Stimulated activated CD4-positive, alpha-beta T cell treated with anti-CD3 and anti-CD28 coated beads, Interleukin-2, amount 100 ng/mL, for 48 hours (primary cell): Measurements from ENCODE around the gene ADORA1.

Experiments used
- DNase-seq, 2 donors: peaks; one replicate each; pipeline ENCODE4 v3.0.0-alpha.2; 2020

ADORA1 gene

DNA sequence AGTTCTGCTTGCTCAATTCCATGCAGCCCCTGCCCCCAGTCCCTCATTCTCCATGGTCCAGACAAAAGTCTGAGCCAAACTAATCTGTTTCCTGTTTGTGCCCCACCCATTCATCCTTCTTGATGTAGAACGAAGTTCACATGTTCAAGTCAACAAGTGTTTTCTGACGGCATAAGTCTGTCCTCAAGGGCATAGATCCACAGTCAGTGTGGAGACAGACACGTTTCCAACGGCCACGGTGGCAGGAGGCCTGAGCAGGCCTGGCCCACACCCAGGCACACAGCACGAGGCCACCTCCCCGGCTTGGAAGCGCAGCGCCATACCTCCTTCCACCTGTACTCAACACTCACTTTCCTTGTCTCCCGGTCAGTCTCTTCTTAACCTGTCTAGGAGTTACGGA, 16.1 kb downstream of the ADORA1 start:
- DNase-seq = no peak

DNA sequence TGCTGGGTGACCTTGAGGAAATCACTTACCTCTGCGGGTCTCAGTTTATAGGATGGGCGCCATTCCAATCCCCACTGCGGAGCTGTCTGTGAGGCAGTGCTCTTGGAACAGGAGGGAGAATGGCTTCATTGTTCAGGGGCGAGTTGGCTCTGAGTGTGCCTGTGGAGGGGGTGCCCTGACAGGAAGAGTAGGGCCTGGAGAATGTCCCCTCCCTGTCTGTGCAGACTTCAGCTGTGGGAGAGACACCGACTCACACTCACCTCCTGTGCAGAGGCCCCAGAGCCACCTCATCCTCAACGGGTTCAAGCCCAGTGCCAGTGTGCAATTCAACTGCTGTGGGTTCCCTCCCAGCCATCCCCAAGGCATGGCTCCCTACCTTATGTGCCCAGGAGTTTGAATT, 17.1 kb downstream of the ADORA1 start:
- DNase-seq = no peak

DNA sequence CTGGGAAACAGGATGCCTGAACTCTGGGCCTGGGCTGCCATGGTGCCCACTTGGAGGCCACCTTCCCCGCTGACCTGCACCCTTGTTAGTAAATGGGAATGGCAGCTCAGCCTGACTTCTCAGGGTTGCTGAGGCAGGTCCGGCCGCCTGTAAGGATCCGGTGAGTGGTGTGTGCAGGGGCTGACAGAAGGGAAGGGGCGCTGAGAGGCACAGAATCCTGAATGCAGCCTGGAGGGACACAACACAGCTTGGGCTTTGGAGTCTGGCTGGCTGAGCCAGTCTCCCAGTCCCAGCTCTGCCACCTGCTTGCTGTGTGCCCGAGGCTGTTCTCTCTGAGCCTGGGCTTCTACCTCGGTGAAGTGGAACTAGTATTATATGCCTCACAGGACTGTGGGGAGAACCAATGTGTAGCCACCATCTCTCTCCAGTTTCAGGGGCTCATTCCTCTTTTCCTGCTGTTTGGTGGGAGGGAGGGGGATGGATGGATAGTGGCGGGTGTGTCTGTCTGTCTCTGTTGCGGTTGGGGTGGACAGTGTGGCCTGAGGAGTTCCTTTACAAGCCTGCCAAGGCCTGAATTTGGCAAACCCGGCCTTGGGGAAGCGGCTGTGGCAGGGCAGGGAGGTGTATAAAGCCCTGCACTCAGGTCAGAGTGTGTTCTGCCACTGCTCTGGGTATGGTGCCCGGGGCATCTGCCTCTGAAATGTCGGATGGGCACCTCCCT, 18.0 kb downstream of the ADORA1 start:
- DNase-seq = no peak

DNA sequence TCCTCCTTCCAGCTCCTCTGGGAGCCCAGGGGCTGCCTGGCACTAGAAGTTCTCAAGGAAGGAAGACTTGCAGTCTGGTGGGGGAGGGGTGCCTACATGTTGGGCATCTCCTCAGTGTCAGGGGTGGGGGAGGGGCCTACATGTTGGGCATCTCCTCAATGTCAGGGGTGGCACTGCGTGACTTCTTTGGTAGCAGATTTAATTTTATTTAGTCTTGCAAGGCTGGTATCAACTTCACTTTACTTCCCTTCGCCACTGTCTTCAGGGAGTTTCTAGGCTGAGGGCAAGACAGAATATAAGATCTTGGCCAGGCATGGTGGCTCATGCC, 18.5 kb downstream of the ADORA1 start:
- no peak for DNase-seq

DNA sequence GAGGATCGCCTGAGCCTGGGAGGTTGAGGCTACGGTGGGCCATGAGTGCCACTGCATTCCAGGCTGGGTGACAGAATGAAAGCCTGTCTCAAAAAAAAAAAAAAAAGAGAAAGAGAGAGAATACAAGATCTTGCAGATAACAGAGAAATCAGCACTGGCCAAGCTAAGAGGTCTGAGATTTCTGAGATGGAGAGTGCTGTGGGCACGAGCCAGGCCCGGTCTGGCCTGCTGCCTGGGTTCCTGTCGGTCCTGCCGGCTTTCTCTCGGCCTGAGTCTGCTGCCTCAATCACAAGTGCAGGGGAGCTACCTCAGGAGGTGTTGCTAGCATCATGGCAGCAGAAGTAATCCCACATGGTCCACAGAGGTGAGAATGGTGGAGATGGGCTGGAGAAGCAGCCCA, 19.0 kb downstream of the ADORA1 start:
- no peak for DNase-seq

DNA sequence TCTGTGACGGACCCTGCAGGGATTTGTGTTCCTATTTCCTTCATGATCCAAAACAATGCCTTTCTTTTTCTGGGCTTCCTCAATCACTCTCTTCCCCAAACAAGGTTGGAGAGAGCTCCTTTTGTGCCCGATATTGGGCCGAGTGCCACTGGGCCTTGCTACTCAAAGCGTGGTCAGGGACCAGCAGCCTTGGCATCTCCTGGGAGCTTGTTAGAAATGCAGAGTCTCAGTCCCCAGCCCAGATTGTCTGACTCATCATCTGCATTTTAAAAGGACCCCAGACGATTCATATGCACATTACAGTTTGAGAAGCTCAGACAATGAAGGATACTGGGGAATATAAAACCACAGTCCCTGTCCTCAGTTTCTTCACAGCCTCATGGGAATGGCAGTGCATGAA, 19.9 kb downstream of the ADORA1 start:
- no peak for DNase-seq

DNA sequence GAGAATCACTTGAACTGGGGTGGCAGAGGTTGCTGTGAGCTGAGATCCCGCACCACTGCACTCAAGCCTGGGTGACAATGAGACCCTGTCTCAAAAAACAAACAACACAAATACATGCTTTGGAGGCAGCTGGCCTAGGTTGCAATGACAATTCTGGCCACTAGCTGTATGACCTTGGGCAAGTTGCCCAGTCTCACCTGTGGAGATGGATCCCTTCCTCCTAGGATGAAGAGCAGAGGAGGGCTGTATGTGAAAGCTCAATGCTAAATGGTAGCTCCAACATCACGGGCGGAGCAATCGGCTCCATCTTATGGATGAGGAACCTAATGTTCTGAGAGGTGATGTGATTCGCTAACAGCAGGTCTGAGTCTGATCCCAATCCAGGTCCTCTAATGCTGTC, 20.6 kb downstream of the ADORA1 start:
- no peak for DNase-seq

DNA sequence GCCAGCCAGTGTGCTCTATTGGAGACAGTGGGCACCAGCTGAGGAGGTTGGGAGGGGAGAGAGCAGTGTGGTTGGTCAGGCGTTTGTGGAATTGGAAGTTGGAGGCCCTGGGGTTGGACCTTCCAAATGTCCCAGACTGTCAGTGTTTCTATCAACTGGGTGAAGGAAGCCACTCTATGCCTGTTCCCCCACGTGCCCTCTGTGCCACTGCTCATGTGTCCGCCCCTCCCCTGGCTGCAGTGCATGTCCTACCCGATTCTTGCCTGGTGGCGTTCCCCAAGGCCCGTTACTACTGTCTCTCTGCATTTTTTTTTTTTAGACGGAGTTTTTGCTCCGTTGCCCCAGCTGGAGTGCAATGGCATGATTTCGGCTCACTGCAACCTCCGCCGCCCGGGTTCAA, 21.1 kb downstream of the ADORA1 start:
- DNase-seq = no peak

DNA sequence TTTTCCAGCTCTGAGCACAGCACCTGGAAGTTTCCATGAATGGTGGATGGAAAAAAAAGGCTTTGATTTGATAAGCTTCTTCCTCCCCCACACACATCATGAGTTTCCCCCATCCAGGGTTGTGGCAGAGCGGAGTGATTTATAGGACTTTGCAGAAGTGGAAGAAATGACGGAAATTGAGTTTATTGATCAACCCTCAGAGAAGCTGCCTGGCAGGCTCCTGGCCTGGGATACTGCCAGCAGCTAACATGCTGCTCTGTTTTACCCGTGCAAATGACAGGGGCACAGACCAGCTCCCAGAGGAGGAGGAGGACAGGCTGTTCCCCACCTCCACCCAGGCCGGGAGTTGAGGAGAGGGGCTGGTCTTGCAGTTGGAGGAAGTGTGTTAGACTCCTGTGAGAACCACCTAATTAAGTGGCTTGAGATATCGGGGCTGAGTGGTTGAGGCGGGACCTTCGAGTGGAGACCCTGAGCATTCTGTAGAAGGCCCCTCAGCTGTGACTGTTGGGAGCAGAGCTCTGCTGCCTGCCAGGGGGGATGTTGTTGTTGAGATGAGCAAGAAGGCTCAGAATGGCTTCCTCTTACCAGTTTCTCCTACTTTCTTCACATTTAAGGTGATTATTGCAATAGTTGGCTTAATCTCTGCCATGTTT, 21.8 kb downstream of the ADORA1 start:
- DNase-seq = no peak

DNA sequence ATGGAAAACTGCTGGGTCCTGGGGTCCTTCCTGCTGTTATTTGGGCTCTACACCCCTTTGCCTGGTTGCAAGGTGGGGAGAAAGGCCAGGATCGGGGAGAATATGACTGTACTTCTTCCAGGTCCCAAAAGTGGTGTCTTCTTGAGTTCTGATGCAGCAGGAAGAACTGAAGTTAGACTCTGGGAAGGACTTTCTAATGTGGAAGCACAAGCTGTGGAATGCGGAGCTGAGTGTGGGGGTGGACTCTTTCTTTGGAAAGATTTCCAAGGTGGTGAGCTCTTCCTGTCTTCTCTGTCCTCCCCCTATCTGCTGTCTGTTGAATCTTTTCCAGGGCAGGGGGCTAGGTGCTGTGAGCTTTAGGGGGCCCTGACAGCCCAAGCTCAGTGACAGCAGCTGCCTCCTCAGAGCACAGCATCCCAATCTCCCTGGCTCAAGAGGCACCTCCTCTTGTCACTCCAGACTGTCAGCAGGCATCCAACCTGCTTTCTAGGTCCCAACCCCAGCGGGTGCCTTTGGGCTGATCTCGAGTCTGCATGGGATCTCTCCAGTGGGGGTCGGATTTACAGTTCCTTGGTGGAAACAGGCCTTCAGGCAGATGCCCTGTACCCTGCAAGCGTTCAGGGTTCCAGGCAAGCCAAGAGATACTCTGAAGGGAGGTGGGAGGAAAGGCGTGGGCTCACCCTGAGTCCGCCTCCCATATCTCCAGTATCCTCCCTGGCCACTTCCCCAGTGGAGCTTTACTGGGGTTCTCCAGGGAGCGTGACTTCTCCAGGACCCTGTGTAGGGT, 23.2 kb downstream of the ADORA1 start:
- DNase-seq = no peak

DNA sequence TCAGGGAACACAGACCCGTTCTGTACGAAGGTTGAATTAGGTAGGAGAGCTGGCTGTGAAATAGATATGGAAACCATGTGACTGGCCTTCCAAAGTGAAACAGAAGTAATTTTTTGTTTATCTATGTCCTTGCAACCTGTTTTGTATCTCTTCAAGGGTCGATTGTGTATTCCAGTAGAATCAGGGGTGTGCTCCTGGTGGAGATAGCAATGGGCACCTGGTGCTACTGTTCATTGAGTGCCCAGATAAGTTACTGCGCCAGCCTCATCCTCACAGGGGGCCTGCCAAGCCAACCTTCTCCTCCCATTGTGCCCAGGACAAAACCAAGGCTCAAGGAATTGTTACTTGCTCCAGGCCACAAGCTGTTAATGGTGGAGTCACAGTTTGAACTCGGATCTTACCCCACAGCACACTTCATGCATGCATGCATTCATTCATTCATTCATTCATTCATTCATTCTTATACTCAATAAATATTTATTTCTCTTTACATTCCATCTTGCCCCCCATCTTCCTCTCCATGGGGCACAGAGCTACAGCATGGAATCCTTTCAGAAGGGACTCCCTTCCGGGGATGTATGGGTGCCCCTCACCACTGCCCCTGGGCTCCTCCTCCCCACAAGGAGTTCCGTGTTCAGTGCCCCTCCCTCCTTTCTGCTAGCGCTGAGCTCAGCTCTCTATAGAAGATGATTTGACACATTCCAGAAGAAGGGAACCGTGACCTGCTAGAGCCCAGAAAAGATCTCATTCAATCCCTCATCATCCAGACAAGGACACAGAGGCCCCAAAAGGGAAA, 24.0 kb downstream of the ADORA1 start:
- DNase-seq = no peak

DNA sequence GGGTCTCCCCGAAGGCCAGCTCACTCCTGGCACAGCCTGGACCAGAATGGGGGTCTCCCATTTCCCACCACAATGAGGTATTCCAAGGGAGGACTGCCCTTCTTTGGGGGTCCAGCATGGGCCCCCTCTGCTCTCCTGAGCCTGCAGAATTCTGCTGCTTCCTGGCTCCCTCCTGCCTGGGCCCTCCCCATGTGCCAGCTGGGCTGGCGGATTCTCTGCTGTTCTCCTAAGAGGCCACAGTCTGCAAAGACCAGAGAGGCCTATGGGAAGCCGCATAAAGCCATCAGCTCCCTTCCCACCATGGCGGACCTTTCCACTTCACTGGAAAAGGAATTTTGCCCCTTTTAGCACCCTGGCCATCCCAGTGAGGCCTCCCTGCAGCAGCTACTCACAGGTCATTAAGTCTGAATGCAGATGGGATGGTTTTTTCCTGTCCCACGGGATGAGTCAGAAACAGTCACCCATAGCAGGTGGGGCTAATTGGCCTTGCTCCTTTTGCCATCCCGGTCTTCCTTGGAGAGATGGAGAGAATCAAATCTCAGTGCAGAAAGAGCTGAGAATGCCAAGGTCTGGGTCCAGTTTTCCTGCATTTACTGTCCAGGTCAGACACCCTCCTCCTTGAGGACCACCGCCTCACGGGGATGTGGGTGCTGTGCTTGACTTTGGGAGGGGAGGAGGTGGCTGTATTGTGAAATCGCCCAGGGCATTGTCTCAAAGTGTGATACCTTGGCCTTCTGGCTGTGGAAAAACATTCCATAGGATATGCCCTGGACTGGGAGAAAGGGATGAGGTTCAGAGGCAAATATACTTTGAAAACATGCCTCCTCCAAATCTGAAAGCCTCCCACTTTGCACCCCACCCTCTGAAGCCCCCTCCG, 24.9 kb downstream of the ADORA1 start:
- no peak for DNase-seq

DNA sequence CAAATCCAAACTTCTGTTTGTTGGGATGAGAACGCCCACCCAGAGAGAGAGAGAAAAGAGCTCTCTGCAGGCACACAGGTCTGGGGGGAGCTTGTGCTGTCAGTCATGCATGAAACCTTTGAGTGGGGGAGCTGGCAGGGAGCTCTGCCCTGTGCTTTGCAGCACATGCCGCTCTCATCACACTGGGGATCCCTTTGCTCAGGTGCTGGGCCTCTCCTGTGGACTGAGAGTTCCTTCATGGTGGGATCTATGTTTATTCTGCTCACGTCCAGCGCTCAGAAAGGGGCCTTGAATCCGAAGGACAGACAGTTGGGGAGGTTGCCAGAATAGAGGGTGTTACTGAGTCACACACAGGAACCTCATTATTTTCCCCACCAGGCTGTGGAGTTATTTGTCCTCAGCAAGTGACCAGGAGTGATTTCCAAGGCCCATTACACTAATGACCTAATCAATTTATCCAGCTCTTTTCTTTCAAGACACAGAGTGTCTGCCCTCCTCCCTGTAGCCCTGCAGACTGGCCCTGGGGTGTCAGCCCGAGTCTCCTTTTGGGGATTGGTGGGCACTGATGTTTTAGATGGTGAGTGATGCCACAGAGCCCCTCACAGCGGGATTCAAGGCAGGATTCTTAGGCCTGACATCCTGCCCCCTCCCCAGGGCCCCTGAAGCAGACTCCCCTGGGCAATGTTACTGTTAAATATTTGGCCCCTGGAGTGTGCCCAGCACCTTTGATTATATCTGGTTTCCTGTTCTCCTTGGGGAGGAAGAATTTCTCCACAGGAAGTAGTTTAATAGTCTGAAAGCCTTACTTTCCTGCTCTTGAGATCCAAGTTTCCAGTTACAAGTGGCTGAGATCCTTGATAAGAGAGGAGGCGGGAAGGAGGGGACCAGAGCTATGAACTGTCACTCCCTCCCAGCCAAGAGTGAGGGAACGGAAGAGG, 25.8 kb downstream of the ADORA1 start:
- no peak for DNase-seq

DNA sequence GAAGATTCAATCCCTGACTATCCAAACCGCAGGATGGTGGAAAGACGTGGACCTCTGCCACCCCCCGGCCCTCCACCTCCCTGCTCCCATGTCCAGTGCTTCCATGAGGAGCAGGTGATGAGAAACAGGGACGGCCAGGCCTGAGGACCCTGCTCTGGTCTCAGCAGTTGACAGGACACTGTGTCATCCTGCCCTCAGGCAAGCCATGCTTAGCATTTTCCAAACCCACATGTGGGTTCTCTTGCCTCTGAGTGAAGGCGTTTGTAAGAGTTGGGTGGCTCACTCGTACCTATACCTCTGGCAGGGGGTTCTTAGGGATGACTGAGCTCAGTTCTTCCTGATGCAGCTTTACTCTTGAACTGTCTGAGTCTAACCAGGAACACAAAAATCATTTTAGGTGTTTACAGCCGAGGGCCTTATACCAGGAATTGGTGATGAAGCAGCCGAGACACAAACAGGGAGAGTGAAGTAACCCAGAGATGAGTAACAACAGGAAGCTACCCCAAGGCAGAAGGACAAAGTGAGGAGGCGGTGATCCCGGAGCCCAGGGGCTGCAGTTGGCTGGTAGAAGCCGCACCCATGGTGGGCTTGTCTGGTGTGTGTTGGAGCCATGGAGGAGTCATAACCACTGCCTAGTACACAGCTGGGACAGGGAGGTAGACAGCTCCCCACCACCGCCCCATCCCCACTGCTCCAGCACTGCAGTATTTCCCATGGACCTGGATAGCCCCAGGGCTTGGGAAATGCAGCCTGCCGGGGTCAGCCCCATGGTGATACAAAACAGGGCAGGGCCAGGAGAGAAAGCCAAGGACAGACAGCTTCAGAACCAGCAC, 26.7 kb downstream of the ADORA1 start:
- no peak for DNase-seq

DNA sequence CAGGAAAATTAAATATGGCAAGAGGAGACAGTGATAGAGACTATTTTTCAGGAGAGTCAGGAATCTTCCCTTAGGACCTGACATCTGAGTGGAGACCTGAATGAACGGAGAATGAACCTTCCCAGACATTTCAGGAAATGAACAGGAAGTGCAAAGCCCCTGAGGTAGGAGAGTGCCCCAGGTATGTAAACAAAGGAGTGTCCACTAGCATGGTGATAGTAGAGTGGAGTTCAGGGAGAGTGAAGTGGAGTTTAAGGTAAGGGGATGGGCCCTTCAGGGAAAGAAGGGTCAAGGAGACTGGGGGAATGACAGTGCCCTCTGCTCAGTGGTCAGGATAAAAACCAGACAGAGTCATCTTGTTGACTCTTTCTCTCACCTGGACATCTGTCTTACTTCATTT, 28.8 kb downstream of the ADORA1 start:
- no peak for DNase-seq

DNA sequence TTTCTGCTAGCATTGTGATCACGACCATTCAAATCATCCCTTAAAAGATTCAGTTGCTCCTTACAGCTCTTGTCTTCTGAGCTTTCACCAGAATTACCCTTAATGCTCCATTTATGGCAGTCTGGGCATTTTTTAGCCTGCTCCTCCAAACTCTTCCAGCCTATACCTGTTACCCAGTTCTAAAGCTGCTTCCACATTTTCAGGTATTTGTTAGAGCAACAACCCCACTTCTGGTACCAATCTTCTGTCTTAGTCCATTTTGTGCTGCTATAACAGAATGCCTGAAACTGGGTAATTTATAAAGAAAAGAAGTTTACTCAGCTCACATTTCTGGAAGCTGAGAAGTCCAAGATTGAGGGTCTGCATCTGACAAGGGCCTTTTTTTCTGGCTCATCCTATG, 30.9 kb downstream of the ADORA1 start:
- DNase-seq = no peak

DNA sequence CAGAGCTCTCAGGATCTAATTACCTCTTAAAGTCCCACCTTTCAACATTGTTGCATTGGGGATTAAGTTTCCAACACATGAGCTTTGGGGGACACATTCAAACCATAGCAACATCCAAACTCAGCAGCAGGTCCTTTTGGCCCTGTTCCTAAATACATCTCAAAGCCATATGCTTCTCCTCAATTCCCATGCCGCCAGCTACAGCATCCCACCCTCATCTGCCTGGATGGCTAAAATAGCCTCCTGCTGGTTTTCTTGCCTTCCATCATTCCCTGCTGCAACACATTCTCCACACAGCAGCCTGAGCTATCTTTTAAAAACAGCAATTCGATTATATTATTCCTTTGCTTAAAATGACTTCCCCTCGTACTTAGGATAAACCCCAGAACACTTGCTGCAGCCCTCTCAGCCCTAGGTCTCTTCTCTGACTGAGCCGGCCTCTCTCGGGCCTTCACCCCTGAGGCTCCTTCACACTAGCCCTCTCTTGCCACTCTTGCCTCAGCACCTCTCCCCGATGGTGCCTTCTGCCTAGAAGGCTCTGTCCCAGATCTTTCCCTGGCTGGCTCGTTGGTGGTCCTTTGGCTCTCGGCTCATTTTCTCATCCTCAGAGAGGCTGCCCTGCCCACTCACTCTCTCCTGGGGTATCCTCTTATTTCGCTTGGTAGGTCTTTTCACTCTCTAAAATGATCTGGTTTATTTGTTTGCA, 31.6 kb downstream of the ADORA1 start:
- no peak for DNase-seq

DNA sequence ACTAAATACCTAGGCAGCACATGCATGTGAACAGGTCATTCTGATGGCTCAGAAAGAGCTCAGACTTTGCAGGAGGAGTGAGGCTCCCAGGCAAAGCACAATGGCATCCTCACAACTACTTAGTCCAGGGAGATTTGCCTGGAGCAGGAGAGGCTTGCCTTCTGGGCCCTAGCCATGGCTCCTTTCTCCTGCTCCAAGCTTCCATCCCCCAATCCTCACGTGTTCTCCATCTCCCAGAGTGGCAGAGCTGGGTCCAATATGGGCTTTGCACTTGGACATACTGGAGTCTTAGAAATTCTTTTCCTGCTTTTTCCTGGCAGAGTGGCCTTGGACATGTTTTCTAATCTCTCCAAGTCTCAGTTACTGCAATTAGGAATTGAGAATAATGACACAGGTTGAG, 32.3 kb downstream of the ADORA1 start:
- DNase-seq = no peak

DNA sequence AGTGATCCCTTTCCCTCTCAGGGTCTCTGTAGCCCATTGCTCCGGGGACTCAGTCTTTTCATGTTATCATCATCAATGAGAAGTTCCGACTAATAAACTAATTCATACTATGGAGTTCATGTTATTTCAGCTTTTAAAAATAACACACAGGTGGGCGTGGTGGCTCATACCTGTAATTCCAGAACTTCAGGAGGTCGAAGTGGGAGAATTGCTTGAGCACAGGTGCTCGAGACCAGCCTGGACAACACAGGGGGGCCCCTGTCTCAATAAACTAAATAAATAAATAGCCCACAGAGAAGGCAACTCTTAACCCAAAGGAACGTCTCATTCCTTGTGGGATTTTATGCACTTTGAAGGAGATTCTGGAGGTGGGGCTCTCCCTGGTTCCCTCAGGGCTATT, 33.6 kb downstream of the ADORA1 start:
- DNase-seq = no peak

DNA sequence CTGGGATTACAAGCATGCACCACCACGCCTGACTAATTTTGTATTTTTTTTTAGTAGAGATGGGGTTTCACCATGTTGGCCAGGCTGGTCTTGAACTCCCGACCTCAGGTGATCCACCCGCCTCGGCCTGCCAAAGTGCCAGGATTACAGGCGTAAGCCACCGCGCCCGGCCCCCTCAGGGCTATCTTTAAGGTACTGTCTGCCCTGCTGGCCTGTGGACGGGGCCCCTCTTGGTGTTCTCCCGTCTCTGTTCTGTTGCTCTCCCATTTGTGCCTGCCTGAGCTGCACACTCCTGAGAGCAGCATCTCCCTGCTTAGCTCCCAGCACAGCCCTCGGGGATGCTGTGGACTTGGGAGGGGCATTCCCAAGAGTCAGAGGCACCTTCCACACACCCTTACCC, 34.2 kb downstream of the ADORA1 start:
- no peak for DNase-seq
